HUES48 (cell line): ENCODE results near the gene MCM8.

ENCODE experiments used
- H3K27ac ChIP-seq: one replicate; pipeline ENCODE4 v1.7.0; 2013; ENCODE audit warnings: low read depth, low read length, inconsistent platforms
- H3K27me3 ChIP-seq: 2 replicates; pipeline ENCODE4 v1.6.1; 2013; ENCODE audit warnings: mild to moderate bottlenecking, low read length; ENCODE audit not compliant: control insufficient read depth, insufficient read depth
- H3K36me3 ChIP-seq: 2 replicates; pipeline ENCODE4 v1.6.1; 2013; ENCODE audit warnings: low read length; ENCODE audit not compliant: control insufficient read depth, insufficient read depth
- H3K4me1 ChIP-seq: 2 replicates; pipeline ENCODE4 v1.6.1; 2013; ENCODE audit warnings: mild to moderate bottlenecking, low read length; ENCODE audit not compliant: control insufficient read depth, insufficient read depth
- H3K4me3 ChIP-seq: 2 replicates; pipeline ENCODE4 v1.5.1; 2013; ENCODE audit warnings: mild to moderate bottlenecking, low read depth, low read length
- H3K9ac ChIP-seq: 2 replicates; pipeline ENCODE4 v1.6.1; 2013; ENCODE audit warnings: mild to moderate bottlenecking, low read depth, low read length, moderate library complexity
- H3K9me3 ChIP-seq: 2 replicates; pipeline ENCODE4 v1.6.1; 2013; ENCODE audit warnings: low read length; ENCODE audit not compliant: control insufficient read depth, insufficient read depth

Gene MCM8

DNA sequence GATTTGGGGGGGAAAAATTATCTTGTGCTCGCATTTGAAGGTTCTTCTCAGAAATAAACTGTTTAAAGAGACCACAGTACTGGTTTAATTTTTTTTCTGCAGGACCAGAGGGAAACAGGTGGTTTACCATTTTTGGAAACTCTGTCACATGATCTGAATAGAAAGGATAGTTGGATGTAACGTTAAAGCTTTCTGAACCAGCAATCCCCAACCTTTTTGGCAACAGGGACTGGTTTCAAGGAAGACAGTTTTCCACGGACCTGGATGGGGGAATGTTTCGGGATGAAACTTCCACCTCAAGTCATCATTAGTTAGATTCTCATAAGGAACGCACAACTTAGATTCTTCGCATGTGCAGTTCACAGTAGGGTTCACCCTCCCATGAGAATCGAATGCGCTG, 50.4 kb downstream of the MCM8 start:
- Histone ChIP-seq H3K36me3 (peaks cover 18% of the 10 kb centered on the region), H3K27ac (no peak overlapping the region), H3K9me3 (no peaks in the 10 kb centered on the region), H3K4me3 (no peak overlapping the region), H3K4me1 (peaks cover 5% of the 10 kb centered on the region), H3K9ac (no peak overlapping the region), H3K27me3 (no peaks in the 10 kb centered on the region)

DNA sequence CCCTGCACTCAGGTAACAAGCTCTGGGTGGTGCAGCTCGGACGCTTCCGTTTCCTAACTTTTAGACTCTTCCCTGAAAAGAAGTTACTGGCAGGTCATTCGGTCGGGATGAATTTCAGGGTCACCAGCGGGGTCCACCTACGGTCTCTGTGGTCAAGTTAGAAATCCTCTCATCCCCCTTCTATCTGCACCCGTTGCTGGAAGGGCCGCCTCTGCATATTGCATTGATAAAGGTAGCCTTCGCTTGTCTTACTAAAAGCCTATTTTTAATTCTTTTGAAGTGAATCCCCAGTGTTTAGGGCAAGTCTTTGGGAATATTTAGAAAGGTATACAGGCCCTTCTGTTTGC, 56.1 kb downstream of the MCM8 start:
- Histone ChIP-seq H3K4me3 (peak overlapping the region; percentile 96), H3K27me3 (no peaks in the 10 kb centered on the region), H3K9me3 (no peaks in the 10 kb centered on the region), H3K36me3 (peaks cover 19% of the 10 kb centered on the region), H3K4me1 (peaks cover 13% of the 10 kb centered on the region), H3K9ac (peak overlapping the region; percentile 90; the same call in 1 of the 2 replicates), H3K27ac (peak overlapping the region; percentile 90)

DNA sequence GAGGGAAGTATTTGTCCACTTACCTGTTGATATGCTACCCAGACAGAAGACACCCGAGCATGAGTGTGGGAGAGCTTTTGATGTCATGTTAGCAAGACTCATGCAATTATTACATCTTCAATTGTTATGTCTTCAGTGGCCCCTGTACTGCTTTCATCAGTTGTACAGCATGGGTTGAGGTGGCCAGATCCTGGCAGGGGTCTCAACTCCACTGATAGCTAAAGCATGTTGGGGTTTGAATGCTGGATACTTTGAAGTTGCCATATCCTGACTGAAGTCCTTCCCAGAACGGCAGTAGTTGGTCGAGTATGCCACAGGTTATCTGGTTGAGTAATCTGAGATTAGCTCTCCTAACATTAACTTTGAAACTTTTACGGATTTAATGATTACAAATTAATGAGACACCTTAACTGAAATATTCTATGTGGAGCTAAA, 56.7 kb downstream of the MCM8 start:
- Histone ChIP-seq H3K9me3 (no peaks in the 10 kb centered on the region), H3K4me1 (peaks cover 13% of the 10 kb centered on the region), H3K27ac (no peak overlapping the region), H3K27me3 (no peaks in the 10 kb centered on the region), H3K4me3 (peak overlapping the region; percentile 96), H3K36me3 (peaks cover 25% of the 10 kb centered on the region), H3K9ac (no peak overlapping the region)

DNA sequence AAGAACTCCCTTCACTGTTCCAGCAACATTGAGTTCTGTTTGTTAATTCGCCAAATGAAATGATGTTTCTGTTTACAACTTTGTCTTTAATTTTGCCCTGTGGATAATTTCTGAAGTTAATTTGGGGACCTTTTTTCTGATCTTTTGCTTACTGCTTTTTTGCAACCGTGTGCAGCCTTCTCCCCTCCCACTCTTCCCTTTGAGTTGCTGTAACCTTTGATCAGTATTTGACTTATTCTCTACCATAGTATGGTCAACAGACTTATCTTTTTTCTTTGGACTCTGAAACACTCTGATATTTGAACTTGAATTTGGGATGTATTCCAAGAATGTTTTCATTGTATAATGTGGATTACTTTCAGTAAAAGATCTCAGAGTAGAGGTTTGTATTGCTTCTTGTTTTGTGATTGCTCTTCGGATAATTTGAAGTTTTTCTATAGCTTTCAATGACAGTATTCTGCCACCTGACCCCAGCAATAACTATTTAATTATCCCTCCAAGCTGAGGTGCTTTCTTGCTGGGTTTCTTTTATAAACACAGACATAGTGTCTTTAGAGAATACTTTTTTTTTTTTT, 57.2 kb downstream of the MCM8 start:
- no peak overlapping the region for H3K9ac ChIP-seq
- no peaks in the 10 kb centered on the region for H3K9me3 ChIP-seq
- no peaks in the 10 kb centered on the region for H3K27me3 ChIP-seq
- H3K4me3 ChIP-seq, result peak overlapping the region; percentile 96
- H3K36me3 ChIP-seq, result peaks cover 29% of the 10 kb centered on the region
- H3K27ac ChIP-seq, result no peak overlapping the region
- peaks cover 13% of the 10 kb centered on the region for H3K4me1 ChIP-seq

GRCh38 chr20:6008254-6008653, 57.8 kb downstream of the MCM8 start:
- Histone ChIP-seq H3K4me3 (no peak overlapping the region; the same call in 1 of the 2 replicates), H3K27ac (no peak overlapping the region), H3K9me3 (no peaks in the 10 kb centered on the region), H3K36me3 (peaks cover 35% of the 10 kb centered on the region), H3K9ac (no peak overlapping the region), H3K4me1 (peaks cover 13% of the 10 kb centered on the region), H3K27me3 (no peaks in the 10 kb centered on the region)

DNA sequence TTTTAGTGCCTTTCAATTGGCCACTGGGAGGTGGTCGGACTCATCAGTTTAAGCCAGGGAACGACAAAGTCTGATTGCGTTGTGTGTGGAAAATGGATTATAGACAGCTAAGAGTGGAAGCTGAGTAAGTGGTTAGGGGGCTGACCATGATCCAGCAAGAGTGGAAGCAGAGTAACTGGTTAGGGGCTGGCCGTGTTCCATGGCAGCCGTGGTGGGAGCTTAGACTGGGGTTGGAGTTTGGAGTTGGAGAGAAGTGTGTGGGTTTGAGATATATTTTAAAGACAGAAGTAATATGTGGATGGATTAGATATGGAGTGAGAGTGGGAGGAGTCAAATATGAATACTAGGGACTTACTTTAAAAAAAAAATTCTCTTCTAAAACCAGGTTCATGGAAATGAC, 61.7 kb downstream of the MCM8 start:
- Histone ChIP-seq H3K9me3 (no peaks in the 10 kb centered on the region), H3K9ac (no peak overlapping the region), H3K4me3 (no peak overlapping the region), H3K4me1 (peaks cover 5% of the 10 kb centered on the region), H3K36me3 (peaks cover 74% of the 10 kb centered on the region), H3K27me3 (no peaks in the 10 kb centered on the region), H3K27ac (no peak overlapping the region)

- H3K36me3 ChIP-seq, result peaks cover 87% of the 10 kb centered on the region
- H3K4me1 ChIP-seq, result no peaks in the 10 kb centered on the region
- no peaks in the 10 kb centered on the region for H3K9me3 ChIP-seq
- no peak overlapping the region for H3K27ac ChIP-seq
- H3K4me3 ChIP-seq, result no peak overlapping the region
- H3K27me3 ChIP-seq, result no peaks in the 10 kb centered on the region
- no peak overlapping the region for H3K9ac ChIP-seq
These were observed 63.6 kb downstream of the MCM8 start for GRCh38 chr20:6014017-6014416.

GRCh38 chr20:6014957-6015356, 64.5 kb downstream of the MCM8 start:
- H3K27me3 ChIP-seq, result no peaks in the 10 kb centered on the region
- H3K4me1 ChIP-seq, result no peaks in the 10 kb centered on the region
- H3K9ac ChIP-seq, result no peak overlapping the region
- H3K9me3 ChIP-seq, result no peaks in the 10 kb centered on the region
- H3K4me3 ChIP-seq, result no peak overlapping the region
- H3K36me3 ChIP-seq, result peaks cover 82% of the 10 kb centered on the region
- H3K27ac ChIP-seq, result no peak overlapping the region

GRCh38 chr20:6017467-6017866, 67.0 kb downstream of the MCM8 start:
- Histone ChIP-seq H3K9me3 (no peaks in the 10 kb centered on the region), H3K27ac (no peak overlapping the region), H3K36me3 (peaks cover 59% of the 10 kb centered on the region), H3K27me3 (no peaks in the 10 kb centered on the region), H3K4me3 (no peak overlapping the region), H3K9ac (no peak overlapping the region), H3K4me1 (no peaks in the 10 kb centered on the region)

DNA sequence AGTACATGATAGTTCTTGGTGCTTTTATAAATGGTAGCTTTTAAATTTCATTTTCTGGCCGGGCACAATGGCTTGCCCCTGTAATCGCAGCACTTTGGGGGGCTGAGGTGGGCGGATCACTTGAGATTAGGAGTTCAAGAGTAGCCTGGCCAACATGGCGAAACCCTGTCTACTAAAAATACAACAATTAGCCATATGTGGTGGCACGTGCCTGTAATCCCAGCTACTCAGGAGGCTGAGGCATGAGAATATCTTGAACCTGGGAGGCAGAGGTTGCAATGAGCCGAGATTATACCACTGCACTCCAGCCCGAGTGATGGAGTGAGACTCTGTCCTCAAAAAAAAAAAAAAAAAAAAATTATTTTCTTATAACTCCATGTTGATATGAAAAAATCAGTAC, 67.4 kb downstream of the MCM8 start:
- Histone ChIP-seq H3K9ac (no peak overlapping the region), H3K27me3 (no peaks in the 10 kb centered on the region), H3K9me3 (no peaks in the 10 kb centered on the region), H3K4me3 (no peak overlapping the region), H3K36me3 (peaks cover 57% of the 10 kb centered on the region), H3K27ac (no peak overlapping the region), H3K4me1 (no peaks in the 10 kb centered on the region)

DNA sequence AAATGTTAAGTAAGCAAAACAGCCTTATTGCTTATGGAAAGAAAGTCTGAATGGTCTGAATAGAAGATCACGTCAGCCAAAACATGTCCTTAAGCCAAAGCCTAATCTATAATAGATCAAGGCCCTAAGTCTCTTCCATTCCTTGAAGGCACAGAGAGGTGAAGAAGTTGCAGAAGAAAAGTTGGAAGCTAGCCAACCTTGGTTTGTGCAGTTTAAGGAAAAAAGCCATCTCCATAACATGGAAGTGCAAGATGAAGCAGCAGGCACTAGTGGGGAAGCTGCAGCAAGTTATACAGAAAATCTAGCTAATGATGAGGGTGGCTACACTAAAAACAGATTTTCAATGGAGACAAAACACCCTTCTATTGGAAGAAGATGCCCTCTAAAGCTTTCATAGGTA, 74.3 kb downstream of the MCM8 start:
- no peaks in the 10 kb centered on the region for H3K27me3 ChIP-seq
- peaks cover 44% of the 10 kb centered on the region for H3K36me3 ChIP-seq
- H3K4me3 ChIP-seq, result no peak overlapping the region
- no peak overlapping the region for H3K27ac ChIP-seq
- H3K9me3 ChIP-seq, result peaks cover 6% of the 10 kb centered on the region; the same call in 1 of the 2 replicates
- H3K9ac ChIP-seq, result no peak overlapping the region
- H3K4me1 ChIP-seq, result no peaks in the 10 kb centered on the region
